Endothelial cell of umbilical vein (primary cell): ENCODE data around the gene CDH22. TPM values are rescaled to one million over a fixed set of nuclear protein-coding genes. Genes with fewer than 3 reads are reported as not detected.

Experiments used
- BruUV-seq: library from RNA; stranded (reverse); fragments of 400-500 nt; replicated peaks from 2 replicates; lab custom pipeline; 2021; lab: Mats Ljungman, UMichigan
- CTCF ChIA-PET: fragments of 300-600, 350-600 bp; sonication (Branson Sonifier 250); formaldehyde crosslinking; loops from one replicate; lab custom pipeline; 2021; ENCODE audit warnings: antibody characterized with exemption, inconsistent platforms; lab: Charles Lee
- POLR2A ChIA-PET: fragments of 300-600, 350-600 bp; sonication (Branson Sonifier 250); formaldehyde crosslinking; loops from one replicate; lab custom pipeline; 2021; ENCODE audit warnings: antibody characterized with exemption, inconsistent platforms; lab: Charles Lee
- DNase-seq: peaks from one replicate; pipeline ENCODE4 v3.0.0-alpha.2; 2011; ENCODE audit warnings: low read depth, low spot score
- FAIRE-seq: peaks from 2 replicates; lab custom pipeline; 2011; peaks lifted over from hg19 to GRCh38; lab: Jason Lieb, UNC
- H2AFZ ChIP-seq: 2 replicates; pipeline ENCODE4 v1.6.0; 2012; ENCODE audit warnings: low read depth, low read length, control low read depth, inconsistent platforms
- H3K27ac ChIP-seq: 2 replicates; pipeline ENCODE4 v1.5.1; 2011; ENCODE audit warnings: low read depth, mild to moderate bottlenecking, control low read depth, low read length, moderate library complexity; ENCODE audit not compliant: insufficient read depth
- H3K27me3 ChIP-seq, 2 experiments: 2 replicates each; pipeline versions ENCODE4 v1.6.0 to v1.6.1; 2011; ENCODE audit warnings: low read length in 2 of 2, mixed read lengths in 1 of 2; ENCODE audit not compliant: control insufficient read depth in 2 of 2, insufficient read depth in 2 of 2
- H3K36me3 ChIP-seq, 2 experiments: 2 replicates in 1 of 2; 3 replicates in 1 of 2; pipeline ENCODE4 v1.5.1; 2011; ENCODE audit warnings: low read length in 2 of 2, mild to moderate bottlenecking in 1 of 2, moderate library complexity in 1 of 2; ENCODE audit not compliant: control insufficient read depth in 2 of 2, insufficient read depth in 2 of 2; ENCODE audit errors: extremely low read depth in 1 of 2
- H3K4me1 ChIP-seq: 3 replicates; pipeline ENCODE4 v1.5.1; 2011; ENCODE audit warnings: mild to moderate bottlenecking, low read length; ENCODE audit not compliant: control insufficient read depth, insufficient read depth; ENCODE audit errors: extremely low read depth
- H3K4me2 ChIP-seq: 2 replicates; pipeline ENCODE4 v1.6.1; 2011; ENCODE audit warnings: low read length, control low read depth, mixed read lengths; ENCODE audit not compliant: insufficient read depth
- H3K4me3 ChIP-seq, 3 experiments: fragments of 200-600 bp in 1 of 3; sonication (generic), shearing (Covaris generic) in 1 of 3; replicated peaks in 1 of 3; 2 replicates each; pipeline ENCODE4 v1.5.1; 2011 to 2016; ENCODE audit warnings: control low read depth in 3 of 3, low read length in 3 of 3, mild to moderate bottlenecking in 2 of 3, inconsistent platforms in 1 of 3, low read depth in 1 of 3, moderate library complexity in 1 of 3; ENCODE audit not compliant: insufficient read depth in 1 of 3
- H3K79me2 ChIP-seq: 2 replicates; pipeline ENCODE4 v1.6.0; 2012; ENCODE audit warnings: low read length, inconsistent platforms; ENCODE audit not compliant: control insufficient read depth, insufficient read depth
- H3K9ac ChIP-seq: replicated peaks from 2 replicates; pipeline ENCODE3; 2011; ENCODE audit warnings: low read length, control low read depth; ENCODE audit not compliant: insufficient read depth; ENCODE audit errors: extremely low read depth
- H3K9me1 ChIP-seq: replicated peaks from 3 replicates; pipeline ENCODE4 v1.6.0; 2011; ENCODE audit warnings: mild to moderate bottlenecking, low read length; ENCODE audit not compliant: control insufficient read depth, insufficient read depth; ENCODE audit errors: extremely low read depth
- H3K9me3 ChIP-seq: replicated peaks from 2 replicates; pipeline ENCODE4 v1.5.1; 2012; ENCODE audit warnings: low read length, inconsistent platforms; ENCODE audit not compliant: control insufficient read depth, insufficient read depth
- H4K20me1 ChIP-seq: replicated peaks from 2 replicates; pipeline ENCODE3; 2011; ENCODE audit warnings: mild to moderate bottlenecking, low read length; ENCODE audit not compliant: control insufficient read depth, insufficient read depth; ENCODE audit errors: extremely low read depth
- CTCF ChIP-seq, 2 donors: IDR thresholded peaks; 1 replicate in 1 of 2; 2 replicates in 1 of 2; pipeline ENCODE4 v1.5.1; 2011; ENCODE audit warnings: low read length in 2 of 2, mild to moderate bottlenecking in 2 of 2, moderate library complexity in 2 of 2, control low read depth in 1 of 2, inconsistent platforms in 1 of 2, low read depth in 1 of 2; ENCODE audit not compliant: insufficient read depth in 1 of 2; ENCODE audit errors: extremely low read depth in 1 of 2
- FOS ChIP-seq: IDR thresholded peaks from 2 replicates; pipeline ENCODE4 v1.6.1; 2011; ENCODE audit warnings: mild to moderate bottlenecking, low read length, moderate library complexity, borderline replicate concordance; ENCODE audit not compliant: insufficient read depth
- JUN ChIP-seq: IDR thresholded peaks from 2 replicates; pipeline ENCODE4 v1.6.1; 2011; ENCODE audit warnings: borderline replicate concordance, low read depth; ENCODE audit not compliant: insufficient read length, insufficient read depth
- MAX ChIP-seq: IDR thresholded peaks from 2 replicates; pipeline ENCODE4 v1.6.1; 2011; ENCODE audit not compliant: insufficient read depth, insufficient read length
- MYC ChIP-seq: IDR thresholded peaks from one replicate; pipeline ENCODE4 v1.6.1; 2011; ENCODE audit warnings: mild to moderate bottlenecking, low read depth, low read length
- POLR2AphosphoS5 ChIP-seq: IDR thresholded peaks from 2 replicates; pipeline ENCODE4 v1.6.1; 2012; ENCODE audit warnings: low read depth, mild to moderate bottlenecking, control low read depth, low read length, moderate library complexity; ENCODE audit not compliant: insufficient read depth
- dilution Hi-C: fragments of 300-500 bp; cut with MboI; formaldehyde crosslinking; loops from one replicate; pipeline ENCODE4 v1.15.0; 2019; ENCODE audit warnings: low sequenced_read_pairs; ENCODE audit not compliant: extremely low pct_ligation_motif_present
- intact Hi-C: fragments of 100-400 bp; cut with micrococcal nuclease; formaldehyde crosslinking; loops from one replicate; pipeline ENCODE4 v1.10.0; 2022
- polyA plus RNA-seq, 4 experiments: library from polyadenylated mRNA; depleted of rRNA in 3 of 4; stranded (reverse) in 3 of 4; unstranded in 1 of 4; fragments of >200 nt; gene quantifications; 2 replicates each; pipeline versions ENCODE4 v1.2.1 to v1.2.3, GENCODE V29; 2011 to 2012; ENCODE audit warnings: missing spikeins in 1 of 4
- total RNA-seq: library from RNA; stranded (reverse); gene quantifications from 2 replicates; pipeline ENCODE4 v1.2.3, GENCODE V29; 2021

The CDH22 gene
- total and polyA plus RNA-seq, 2 donors (not counting 3 experiments of a cell fraction or from before 2014, with no cell fraction given): not detected

GRCh38 chr20:46330072-46330763 is 21.9 kb upstream of the CDH22 start:
- no peak overlapping the region for H3K4me3 ChIP-seq
- H3K9me1 ChIP-seq: no peaks in the 10 kb centered on the region
- H3K79me2 ChIP-seq: no peaks in the 10 kb centered on the region
- no peak overlapping the region for H3K9ac ChIP-seq
- dilution Hi-C loops (no loop called here), intact Hi-C loops (no loop called here)
- H3K27me3 ChIP-seq: peaks cover 7 to 10% of the 10 kb centered on the region in 2 experiments
- TF ChIP-seq POLR2AphosphoS5: no peak
- TF ChIP-seq FOS: no peak
- TF ChIP-seq JUN: no peak
- TF ChIP-seq MYC: no peak
- TF ChIP-seq MAX: no peak
- no peak for TF ChIP-seq CTCF (IDR thresholded peaks at IDR 0.05; ENCODE audit: extremely low read depth in 1 of 2, insufficient read depth in 1 of 2, low read depth in 1 of 2, low read length in 2 of 2)
- H3K4me2 ChIP-seq: no peak overlapping the region
- H3K27ac ChIP-seq: no peak overlapping the region
- H3K4me1 ChIP-seq: no peaks in the 10 kb centered on the region
- ChIA-PET CTCF (interaction anchor here (1.7 kb wide), 1 partner anchor 19 kb away, joined by 4 read pairs; no protein-coding TSS in a partner anchor), POLR2A (no interaction called here)
- no peaks in the 10 kb centered on the region for H3K36me3 ChIP-seq
- DNase-seq (no peak), FAIRE-seq (no peak)
- H3K9me3 ChIP-seq: no peaks in the 10 kb centered on the region
- H2AFZ ChIP-seq: no peak overlapping the region
- BruUV-seq: no TSS peak
- H4K20me1 ChIP-seq: no peaks in the 10 kb centered on the region
